ENCODE measurements around the gene GRIA1.

- TF ChIP-seq ZNF274 (IDR thresholded peaks at IDR 0.05; ENCODE audit: low read depth, low read length) (no peak), YY1 (IDR thresholded peaks at IDR 0.05; ENCODE audit: insufficient read depth, insufficient read length) (no peak)
Observed at GRCh38 chr5:153702265-153702664, 211.8 kb downstream of the GRIA1 start.
